ENCODE data around the gene CFAP210.

DNA sequence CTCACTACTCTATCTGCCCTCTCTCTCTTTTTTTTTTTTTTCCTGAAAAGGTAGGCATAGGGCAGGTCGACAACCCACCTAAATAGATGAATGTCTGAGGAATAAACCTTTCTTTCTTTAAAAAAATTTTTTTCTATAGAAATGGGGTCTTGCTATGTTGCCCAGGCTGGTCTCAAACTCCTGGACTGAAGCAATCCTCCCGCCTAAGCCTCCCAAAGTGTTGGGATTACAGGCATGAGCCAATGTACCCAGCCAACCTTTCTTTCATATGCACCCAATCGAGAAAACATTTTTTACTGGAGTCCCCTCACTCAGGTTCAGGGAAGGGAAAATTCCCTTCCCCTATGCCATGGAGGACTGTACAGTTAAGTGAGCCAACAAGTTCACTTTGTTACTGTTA is 31.0 kb downstream of the CFAP210 start:
- TF ChIP-seq, protein P1, sequence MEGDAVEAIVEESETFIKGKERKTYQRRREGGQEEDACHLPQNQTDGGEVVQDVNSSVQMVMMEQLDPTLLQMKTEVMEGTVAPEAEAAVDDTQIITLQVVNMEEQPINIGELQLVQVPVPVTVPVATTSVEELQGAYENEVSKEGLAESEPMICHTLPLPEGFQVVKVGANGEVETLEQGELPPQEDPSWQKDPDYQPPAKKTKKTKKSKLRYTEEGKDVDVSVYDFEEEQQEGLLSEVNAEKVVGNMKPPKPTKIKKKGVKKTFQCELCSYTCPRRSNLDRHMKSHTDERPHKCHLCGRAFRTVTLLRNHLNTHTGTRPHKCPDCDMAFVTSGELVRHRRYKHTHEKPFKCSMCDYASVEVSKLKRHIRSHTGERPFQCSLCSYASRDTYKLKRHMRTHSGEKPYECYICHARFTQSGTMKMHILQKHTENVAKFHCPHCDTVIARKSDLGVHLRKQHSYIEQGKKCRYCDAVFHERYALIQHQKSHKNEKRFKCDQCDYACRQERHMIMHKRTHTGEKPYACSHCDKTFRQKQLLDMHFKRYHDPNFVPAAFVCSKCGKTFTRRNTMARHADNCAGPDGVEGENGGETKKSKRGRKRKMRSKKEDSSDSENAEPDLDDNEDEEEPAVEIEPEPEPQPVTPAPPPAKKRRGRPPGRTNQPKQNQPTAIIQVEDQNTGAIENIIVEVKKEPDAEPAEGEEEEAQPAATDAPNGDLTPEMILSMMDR (IDR thresholded peaks at IDR 0.05), result no peak
- TF ChIP-seq POLR2A (IDR thresholded peaks at IDR 0.05), result no peak
